ENCODE results near the gene DUSP18. TPM values are rescaled to one million over a fixed set of nuclear protein-coding genes. Genes with fewer than 3 reads are reported as not detected.

The DUSP18 gene
- total and polyA plus RNA-seq, 2 of the 13 experiments (the other 11 are each of a cell fraction or from before 2014, with no cell fraction given) = 1.4 to 2.3 TPM

DNA sequence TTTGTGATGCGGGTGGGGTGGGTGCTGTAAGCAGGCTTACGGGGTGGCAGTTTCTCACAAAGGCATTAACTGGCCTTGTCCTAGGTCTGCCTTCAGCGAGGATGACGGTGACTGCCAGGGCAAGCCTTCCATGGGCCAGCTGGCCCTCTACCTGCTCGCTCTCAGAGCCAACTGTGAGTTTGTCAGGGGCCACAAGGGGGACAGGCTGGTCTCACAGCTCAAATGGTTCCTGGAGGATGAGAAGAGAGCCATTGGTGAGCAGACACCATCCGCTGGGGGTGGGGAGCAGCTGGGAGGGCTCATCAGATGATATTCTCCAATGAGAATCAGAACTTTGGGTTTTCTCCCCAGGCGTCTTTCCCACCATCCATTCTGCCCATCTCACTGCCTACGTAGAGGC lies 54.9 kb downstream of the DUSP18 start:
- POLR2A ChIA-PET = no interaction called here
- H3K79me2 ChIP-seq (ENCODE audit: insufficient read depth, low read length) = no peaks in the 10 kb centered on the region
- 74% methylated on average over 8 of the region's 8 CpGs for WGBS (ENCODE audit: low lambda C conversion rate)
- H3K36me3 ChIP-seq (replicated peaks in 1 of 2; ENCODE audit: control insufficient read depth in 1 of 2, insufficient read depth in 2 of 2, low read length in 2 of 2) = no peaks in the 10 kb centered on the region
- no peak overlapping the region for H3K9ac ChIP-seq (ENCODE audit: insufficient read depth, low read depth, low read length)
- H3K4me1 ChIP-seq (ENCODE audit: insufficient read depth, low read length) = peaks cover 29% of the 10 kb centered on the region
- no peak overlapping the region for H3K27ac ChIP-seq (ENCODE audit: extremely low read length, insufficient read depth, low read length)
- FAIRE-seq (no peak), ATAC-seq (peak; percentile 41; the same call in 1 of the 3 replicates), DNase-seq (ENCODE audit: low spot score) (no peak)
- CTCF ChIA-PET (ENCODE audit: low intra/inter-chr PET ratio, low total read pairs) = no interaction called here
- TF ChIP-seq KLF16 (CRISPR knock-in tag; IDR thresholded peaks at IDR 0.05) (no peak), FOXO4 (CRISPR knock-in tag; conservative IDR thresholded peaks at IDR 0.05) (no peak)
- TF ChIP-seq, protein P1, sequence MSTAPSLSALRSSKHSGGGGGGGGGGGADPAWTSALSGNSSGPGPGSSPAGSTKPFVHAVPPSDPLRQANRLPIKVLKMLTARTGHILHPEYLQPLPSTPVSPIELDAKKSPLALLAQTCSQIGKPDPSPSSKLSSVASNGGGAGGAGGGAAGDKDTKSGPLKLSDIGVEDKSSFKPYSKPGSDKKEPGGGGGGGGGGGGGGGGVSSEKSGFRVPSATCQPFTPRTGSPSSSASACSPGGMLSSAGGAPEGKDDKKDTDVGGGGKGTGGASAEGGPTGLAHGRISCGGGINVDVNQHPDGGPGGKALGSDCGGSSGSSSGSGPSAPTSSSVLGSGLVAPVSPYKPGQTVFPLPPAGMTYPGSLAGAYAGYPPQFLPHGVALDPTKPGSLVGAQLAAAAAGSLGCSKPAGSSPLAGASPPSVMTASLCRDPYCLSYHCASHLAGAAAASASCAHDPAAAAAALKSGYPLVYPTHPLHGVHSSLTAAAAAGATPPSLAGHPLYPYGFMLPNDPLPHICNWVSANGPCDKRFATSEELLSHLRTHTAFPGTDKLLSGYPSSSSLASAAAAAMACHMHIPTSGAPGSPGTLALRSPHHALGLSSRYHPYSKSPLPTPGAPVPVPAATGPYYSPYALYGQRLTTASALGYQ (CRISPR knock-in tag; IDR thresholded peaks at IDR 0.05) = no peak
- TF ChIP-seq, protein P2, sequence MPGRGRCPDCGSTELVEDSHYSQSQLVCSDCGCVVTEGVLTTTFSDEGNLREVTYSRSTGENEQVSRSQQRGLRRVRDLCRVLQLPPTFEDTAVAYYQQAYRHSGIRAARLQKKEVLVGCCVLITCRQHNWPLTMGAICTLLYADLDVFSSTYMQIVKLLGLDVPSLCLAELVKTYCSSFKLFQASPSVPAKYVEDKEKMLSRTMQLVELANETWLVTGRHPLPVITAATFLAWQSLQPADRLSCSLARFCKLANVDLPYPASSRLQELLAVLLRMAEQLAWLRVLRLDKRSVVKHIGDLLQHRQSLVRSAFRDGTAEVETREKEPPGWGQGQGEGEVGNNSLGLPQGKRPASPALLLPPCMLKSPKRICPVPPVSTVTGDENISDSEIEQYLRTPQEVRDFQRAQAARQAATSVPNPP (CRISPR knock-in tag; IDR thresholded peaks at IDR 0.05) = no peak
- TF ChIP-seq, protein P3, sequence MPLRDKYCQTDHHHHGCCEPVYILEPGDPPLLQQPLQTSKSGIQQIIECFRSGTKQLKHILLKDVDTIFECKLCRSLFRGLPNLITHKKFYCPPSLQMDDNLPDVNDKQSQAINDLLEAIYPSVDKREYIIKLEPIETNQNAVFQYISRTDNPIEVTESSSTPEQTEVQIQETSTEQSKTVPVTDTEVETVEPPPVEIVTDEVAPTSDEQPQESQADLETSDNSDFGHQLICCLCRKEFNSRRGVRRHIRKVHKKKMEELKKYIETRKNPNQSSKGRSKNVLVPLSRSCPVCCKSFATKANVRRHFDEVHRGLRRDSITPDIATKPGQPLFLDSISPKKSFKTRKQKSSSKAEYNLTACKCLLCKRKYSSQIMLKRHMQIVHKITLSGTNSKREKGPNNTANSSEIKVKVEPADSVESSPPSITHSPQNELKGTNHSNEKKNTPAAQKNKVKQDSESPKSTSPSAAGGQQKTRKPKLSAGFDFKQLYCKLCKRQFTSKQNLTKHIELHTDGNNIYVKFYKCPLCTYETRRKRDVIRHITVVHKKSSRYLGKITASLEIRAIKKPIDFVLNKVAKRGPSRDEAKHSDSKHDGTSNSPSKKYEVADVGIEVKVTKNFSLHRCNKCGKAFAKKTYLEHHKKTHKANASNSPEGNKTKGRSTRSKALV (CRISPR knock-in tag; IDR thresholded peaks at IDR 0.05) = no peak
- in situ Hi-C loops (cut with HindIII; ENCODE audit: extremely low pct_ligation_motif_present, low pct_unique_long_range_greater_than_20kb) (no loop called here), intact Hi-C loops (cut with micrococcal nuclease; ENCODE audit: unreplicated experiment) (no loop called here)
- H3K4me2 ChIP-seq (ENCODE audit: low read depth, low read length) = no peak overlapping the region
- BruUV-seq (replicated peaks) = no TSS peak
- no peak overlapping the region for H3K4me3 ChIP-seq (replicated peaks in 1 of 3; ENCODE audit: insufficient read depth in 1 of 3, low read depth in 2 of 3, low read length in 3 of 3)
- no peaks in the 10 kb centered on the region for H3K9me3 ChIP-seq (ENCODE audit: low read length)
- H3K27me3 ChIP-seq (ENCODE audit: control insufficient read depth in 1 of 2, insufficient read depth in 2 of 2, low read length in 2 of 2) = peaks cover 0 to 6% of the 10 kb centered on the region in 2 experiments; a peak in 3 of 5 replicates
- H2AFZ ChIP-seq (ENCODE audit: low read length) = no peak overlapping the region
- no peaks in the 10 kb centered on the region for H4K20me1 ChIP-seq (ENCODE audit: insufficient read depth, low read length)

Other genes starting within 250 kb of the DUSP18 start
- gene MTFP1, start 242.1 kb downstream of the DUSP18 start, total RNA-seq (2016; rRNA removed; fragmentation: Illumina TruSeq; extraction: Trizol) = 40.3 and 45.6 TPM in 2 replicates
- 29.5 TPM in 2 replicates for gene MTFP1, start 242.1 kb downstream of the DUSP18 start, polyA plus RNA-seq (2011; rRNA removed)
- gene SEC14L3, start 195.9 kb downstream of the DUSP18 start, total RNA-seq (2016; rRNA removed; fragmentation: Illumina TruSeq; extraction: Trizol) = not detected in 2 replicates
- not detected in 2 replicates for gene SEC14L3, start 195.9 kb downstream of the DUSP18 start, polyA plus RNA-seq (2011; rRNA removed)
- not detected in 2 replicates for gene SEC14L4, start 162.2 kb downstream of the DUSP18 start, total RNA-seq (2016; rRNA removed; fragmentation: Illumina TruSeq; extraction: Trizol)
- 0.59 and 0.93 TPM in 2 replicates for gene SEC14L4, start 162.2 kb downstream of the DUSP18 start, polyA plus RNA-seq (2011; rRNA removed)
- 0.09 and 0.11 TPM in 2 replicates for gene SEC14L6, start 121.1 kb downstream of the DUSP18 start, total RNA-seq (2016; rRNA removed; fragmentation: Illumina TruSeq; extraction: Trizol)
- 9.3 and 13.7 TPM in 2 replicates for gene SEC14L6, start 121.1 kb downstream of the DUSP18 start, polyA plus RNA-seq (2011; rRNA removed)
- 1.8 and 4.4 TPM in 2 replicates for gene GAL3ST1, start 93.2 kb downstream of the DUSP18 start, total RNA-seq (2016; rRNA removed; fragmentation: Illumina TruSeq; extraction: Trizol)
- gene GAL3ST1, start 93.2 kb downstream of the DUSP18 start, polyA plus RNA-seq (2011; rRNA removed) = 14.7 and 18.9 TPM in 2 replicates
- 94.7 and 111 TPM in 2 replicates for gene PES1, start 76.0 kb downstream of the DUSP18 start, total RNA-seq (2016; rRNA removed; fragmentation: Illumina TruSeq; extraction: Trizol)
- gene PES1, start 76.0 kb downstream of the DUSP18 start, polyA plus RNA-seq (2011; rRNA removed) = 65.1 and 70.0 TPM in 2 replicates
- 0.31 TPM in 1 of 2 replicates, not detected in the other for gene TCN2, start 60.7 kb downstream of the DUSP18 start, total RNA-seq (2016; rRNA removed; fragmentation: Illumina TruSeq; extraction: Trizol)
- 0.29 and 0.67 TPM in 2 replicates for gene TCN2, start 60.7 kb downstream of the DUSP18 start, polyA plus RNA-seq (2011; rRNA removed)
- gene SLC35E4, start 32.1 kb downstream of the DUSP18 start, total RNA-seq (2016; rRNA removed; fragmentation: Illumina TruSeq; extraction: Trizol) = 0.15 TPM in 1 of 2 replicates, not detected in the other
- gene SLC35E4, start 32.1 kb downstream of the DUSP18 start, polyA plus RNA-seq (2011; rRNA removed) = 0.07 and 0.13 TPM in 2 replicates
- 7.1 and 7.7 TPM in 2 replicates for gene OSBP2, start 27.0 kb upstream of the DUSP18 start, total RNA-seq (2016; rRNA removed; fragmentation: Illumina TruSeq; extraction: Trizol)
- gene OSBP2, start 27.0 kb upstream of the DUSP18 start, polyA plus RNA-seq (2011; rRNA removed) = 5.0 and 7.9 TPM in 2 replicates